SK-N-SH treated with all-trans-retinoic acid at 6 μM for 48 hours (cell line): Measurements from ENCODE around the gene DET1.

Experiments
- ARNTL ChIP-seq: fragments of 450-650 bp; formaldehyde crosslinking; IDR thresholded peaks from 2 replicates; pipeline ENCODE4 v1.5.0; 2020; ENCODE audit warnings: low read depth, mild to moderate bottlenecking, moderate library complexity, borderline replicate concordance
- BACH2 ChIP-seq: fragments of 250-450 bp; sonication (Bioruptor Pico); IDR thresholded peaks from 2 replicates; pipeline ENCODE4 v1.9.0; 2021; ENCODE audit warnings: mild to moderate bottlenecking, borderline replicate concordance
- GLIS3 ChIP-seq: fragments of 250-450 bp; sonication (Bioruptor Pico); IDR thresholded peaks from 2 replicates; pipeline ENCODE4 v1.5.0; 2020; ENCODE audit warnings: mild to moderate bottlenecking, moderate library complexity
- ISL1 ChIP-seq: fragments of 250-450 bp; sonication (Bioruptor Pico); IDR thresholded peaks from 2 replicates; pipeline ENCODE4 v2.1.2; 2022; ENCODE audit warnings: mild to moderate bottlenecking, moderate library complexity
- OSR1 ChIP-seq: fragments of 250-450 bp; sonication (Bioruptor Pico); IDR thresholded peaks from 2 replicates; pipeline ENCODE4 v1.8.0; 2022; ENCODE audit warnings: moderate library complexity, mild to moderate bottlenecking, inconsistent platforms
- PPARA ChIP-seq: fragments of 250-450 bp; sonication (Bioruptor Pico); IDR thresholded peaks from 2 replicates; pipeline ENCODE4 v1.5.0; 2020; ENCODE audit warnings: mild to moderate bottlenecking, borderline replicate concordance
- SNAI2 ChIP-seq: fragments of 250-450 bp; sonication (Bioruptor Pico); IDR thresholded peaks from 2 replicates; pipeline ENCODE4 v1.5.0; 2020; ENCODE audit warnings: mild to moderate bottlenecking, moderate library complexity
- TOX ChIP-seq: fragments of 250-450 bp; sonication (Bioruptor Pico); IDR thresholded peaks from 2 replicates; pipeline ENCODE4 v1.8.0; 2021; ENCODE audit warnings: mild to moderate bottlenecking, moderate library complexity, borderline replicate concordance
- ZFP3 ChIP-seq: fragments of 250-450 bp; sonication (Bioruptor Pico); IDR thresholded peaks from 2 replicates; pipeline ENCODE4 v1.5.0; 2020; ENCODE audit warnings: mild to moderate bottlenecking, moderate library complexity
- TF ChIP-seq, protein P1 (sequence below): fragments of 250-450 bp; sonication (Bioruptor Pico); IDR thresholded peaks from 2 replicates; pipeline ENCODE4 v1.8.0; 2020; ENCODE audit warnings: mild to moderate bottlenecking, moderate library complexity, borderline replicate concordance
- TF ChIP-seq, protein P2 (sequence below): fragments of 250-450 bp; sonication (Bioruptor Pico); IDR thresholded peaks from 2 replicates; pipeline ENCODE4 v1.5.1; 2020; ENCODE audit warnings: low read depth, mild to moderate bottlenecking, moderate library complexity
- TF ChIP-seq, protein P3 (sequence below): fragments of 250-450 bp; sonication (Bioruptor Pico); IDR thresholded peaks from 2 replicates; pipeline ENCODE4 v1.5.1; 2021; ENCODE audit warnings: mild to moderate bottlenecking, moderate library complexity

DNA sequence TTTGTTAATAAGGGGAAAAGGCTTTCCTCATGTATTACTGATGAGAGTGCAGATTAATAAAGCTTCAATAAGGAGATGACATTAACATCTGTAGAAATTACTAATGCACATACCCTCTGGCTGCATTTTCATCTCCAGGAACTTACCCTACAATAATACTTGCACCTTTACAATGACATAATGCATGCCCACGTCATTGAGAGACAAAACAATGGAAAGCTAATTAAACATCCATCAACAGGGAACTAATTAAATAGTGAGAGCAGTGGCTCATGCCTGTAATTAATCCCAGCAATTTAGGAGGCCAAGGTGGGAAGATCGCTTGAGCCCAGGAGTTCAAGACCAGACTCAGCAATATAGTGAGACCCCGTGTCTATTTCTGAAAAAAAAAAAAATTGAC lies 32.8 kb upstream of the DET1 start:
- TF ChIP-seq GLIS3 (no peak), ZFP3 (no peak), SNAI2 (CRISPR knock-in tag) (no peak), ISL1 (CRISPR knock-in tag) (no peak), TOX (CRISPR knock-in tag) (no peak), OSR1 (CRISPR knock-in tag) (no peak), BACH2 (CRISPR knock-in tag) (no peak), PPARA (no peak), ARNTL (CRISPR knock-in tag) (no peak)
- TF ChIP-seq, protein P1, sequence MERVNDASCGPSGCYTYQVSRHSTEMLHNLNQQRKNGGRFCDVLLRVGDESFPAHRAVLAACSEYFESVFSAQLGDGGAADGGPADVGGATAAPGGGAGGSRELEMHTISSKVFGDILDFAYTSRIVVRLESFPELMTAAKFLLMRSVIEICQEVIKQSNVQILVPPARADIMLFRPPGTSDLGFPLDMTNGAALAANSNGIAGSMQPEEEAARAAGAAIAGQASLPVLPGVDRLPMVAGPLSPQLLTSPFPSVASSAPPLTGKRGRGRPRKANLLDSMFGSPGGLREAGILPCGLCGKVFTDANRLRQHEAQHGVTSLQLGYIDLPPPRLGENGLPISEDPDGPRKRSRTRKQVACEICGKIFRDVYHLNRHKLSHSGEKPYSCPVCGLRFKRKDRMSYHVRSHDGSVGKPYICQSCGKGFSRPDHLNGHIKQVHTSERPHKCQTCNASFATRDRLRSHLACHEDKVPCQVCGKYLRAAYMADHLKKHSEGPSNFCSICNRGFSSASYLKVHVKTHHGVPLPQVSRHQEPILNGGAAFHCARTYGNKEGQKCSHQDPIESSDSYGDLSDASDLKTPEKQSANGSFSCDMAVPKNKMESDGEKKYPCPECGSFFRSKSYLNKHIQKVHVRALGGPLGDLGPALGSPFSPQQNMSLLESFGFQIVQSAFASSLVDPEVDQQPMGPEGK (CRISPR knock-in tag), result no peak
- TF ChIP-seq, protein P2, sequence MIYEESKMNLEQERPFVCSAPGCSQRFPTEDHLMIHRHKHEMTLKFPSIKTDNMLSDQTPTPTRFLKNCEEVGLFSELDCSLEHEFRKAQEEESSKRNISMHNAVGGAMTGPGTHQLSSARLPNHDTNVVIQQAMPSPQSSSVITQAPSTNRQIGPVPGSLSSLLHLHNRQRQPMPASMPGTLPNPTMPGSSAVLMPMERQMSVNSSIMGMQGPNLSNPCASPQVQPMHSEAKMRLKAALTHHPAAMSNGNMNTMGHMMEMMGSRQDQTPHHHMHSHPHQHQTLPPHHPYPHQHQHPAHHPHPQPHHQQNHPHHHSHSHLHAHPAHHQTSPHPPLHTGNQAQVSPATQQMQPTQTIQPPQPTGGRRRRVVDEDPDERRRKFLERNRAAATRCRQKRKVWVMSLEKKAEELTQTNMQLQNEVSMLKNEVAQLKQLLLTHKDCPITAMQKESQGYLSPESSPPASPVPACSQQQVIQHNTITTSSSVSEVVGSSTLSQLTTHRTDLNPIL (CRISPR knock-in tag), result no peak
- TF ChIP-seq, protein P3, sequence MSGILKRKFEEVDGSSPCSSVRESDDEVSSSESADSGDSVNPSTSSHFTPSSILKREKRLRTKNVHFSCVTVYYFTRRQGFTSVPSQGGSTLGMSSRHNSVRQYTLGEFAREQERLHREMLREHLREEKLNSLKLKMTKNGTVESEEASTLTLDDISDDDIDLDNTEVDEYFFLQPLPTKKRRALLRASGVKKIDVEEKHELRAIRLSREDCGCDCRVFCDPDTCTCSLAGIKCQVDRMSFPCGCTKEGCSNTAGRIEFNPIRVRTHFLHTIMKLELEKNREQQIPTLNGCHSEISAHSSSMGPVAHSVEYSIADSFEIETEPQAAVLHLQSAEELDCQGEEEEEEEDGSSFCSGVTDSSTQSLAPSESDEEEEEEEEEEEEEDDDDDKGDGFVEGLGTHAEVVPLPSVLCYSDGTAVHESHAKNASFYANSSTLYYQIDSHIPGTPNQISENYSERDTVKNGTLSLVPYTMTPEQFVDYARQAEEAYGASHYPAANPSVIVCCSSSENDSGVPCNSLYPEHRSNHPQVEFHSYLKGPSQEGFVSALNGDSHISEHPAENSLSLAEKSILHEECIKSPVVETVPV, result no peak
